H1 (cell line): ENCODE measurements around the gene TSG101. TPM values are rescaled to one million over a fixed set of nuclear protein-coding genes. Genes with fewer than 3 reads are reported as not detected.

Source experiments
- BRCA1 ChIP-seq: IDR thresholded peaks from 2 replicates; pipeline ENCODE4 v1.6.1; 2012; ENCODE audit warnings: low read depth, low read length, improper control_type of control experiment
- EZH2 ChIP-seq: fragments of 200-600 bp; sonication (generic); IDR thresholded peaks from 2 replicates; pipeline ENCODE4 v1.7.1; 2012; ENCODE audit warnings: low read depth, mild to moderate bottlenecking, moderate library complexity, low read length, inconsistent platforms; ENCODE audit not compliant: severe bottlenecking
- POLR2AphosphoS5 ChIP-seq: IDR thresholded peaks from 2 replicates; pipeline ENCODE4 v1.6.1; 2011; ENCODE audit warnings: low read depth, low read length
- SIX5 ChIP-seq: IDR thresholded peaks from 2 replicates; pipeline ENCODE4 v1.6.1; 2011; ENCODE audit warnings: mild to moderate bottlenecking, low read depth, low read length
- polyA plus RNA-seq, 7 experiments: library from polyadenylated mRNA; depleted of rRNA in 3 of 7; stranded (reverse) in 5 of 7; unstranded in 2 of 7; fragments of >200 nt in 5 of 7; fragments of 200-250 nt in 2 of 7; gene quantifications; 1 replicate in 5 of 7; 2 replicates in 1 of 7; 4 replicates in 1 of 7; pipeline versions ENCODE4 v1.2.1 to v1.2.3, GENCODE V29; 2011 to 2013; ENCODE audit warnings: missing spikeins in 2 of 7, mixed read lengths in 2 of 7
- total RNA-seq: library from RNA; stranded (reverse); fragmentation: NEBNext Ultra II Directional; extraction: Animal tissue kit (Norgen Biotek cat#: 25700); gene quantifications from 2 replicates; pipeline ENCODE4 v1.2.1, GENCODE V29; 2021
- TF ChIP-seq, protein P1 (sequence below): IDR thresholded peaks from 2 replicates; pipeline ENCODE4 v1.6.1; 2012; ENCODE audit warnings: low read length, inconsistent platforms

Gene TSG101
- total and polyA plus RNA-seq, 2 of the 8 experiments (the other 6 are each of a cell fraction or from before 2014, with no cell fraction given) = 50.8 to 151 TPM

DNA sequence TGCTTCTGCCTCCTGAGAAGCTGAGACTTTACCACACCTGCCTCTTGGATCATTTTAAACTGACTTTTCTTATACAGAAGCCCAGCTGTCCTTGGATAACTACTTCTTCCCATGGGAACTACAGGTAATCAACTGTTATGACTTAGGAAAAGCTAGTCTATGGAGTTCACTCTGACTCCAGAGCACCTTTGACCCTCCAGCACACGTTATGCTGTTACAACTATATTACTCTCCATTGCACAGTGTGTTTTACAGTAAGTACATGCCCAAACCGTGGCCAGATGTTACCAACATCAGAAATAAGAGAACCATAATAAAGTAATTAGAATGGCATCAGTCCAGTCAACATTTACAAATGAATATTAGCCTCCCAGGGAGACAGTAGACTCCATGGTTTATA, 21.3 kb upstream of the TSG101 start (continued):
- TF ChIP-seq, protein P1, sequence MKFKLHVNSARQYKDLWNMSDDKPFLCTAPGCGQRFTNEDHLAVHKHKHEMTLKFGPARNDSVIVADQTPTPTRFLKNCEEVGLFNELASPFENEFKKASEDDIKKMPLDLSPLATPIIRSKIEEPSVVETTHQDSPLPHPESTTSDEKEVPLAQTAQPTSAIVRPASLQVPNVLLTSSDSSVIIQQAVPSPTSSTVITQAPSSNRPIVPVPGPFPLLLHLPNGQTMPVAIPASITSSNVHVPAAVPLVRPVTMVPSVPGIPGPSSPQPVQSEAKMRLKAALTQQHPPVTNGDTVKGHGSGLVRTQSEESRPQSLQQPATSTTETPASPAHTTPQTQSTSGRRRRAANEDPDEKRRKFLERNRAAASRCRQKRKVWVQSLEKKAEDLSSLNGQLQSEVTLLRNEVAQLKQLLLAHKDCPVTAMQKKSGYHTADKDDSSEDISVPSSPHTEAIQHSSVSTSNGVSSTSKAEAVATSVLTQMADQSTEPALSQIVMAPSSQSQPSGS = no peak
- TF ChIP-seq POLR2AphosphoS5 (no peak), SIX5 (no peak), BRCA1 (no peak), EZH2 (no peak)
- TF ChIP-seq, all 59 proteins: peak for 0
